Testis (tissue), 5 donors: ENCODE data around the gene IGF1R. TPM values are rescaled to one million over a fixed set of nuclear protein-coding genes. Genes with fewer than 3 reads are reported as not detected.

ENCODE experiments used
- DNase-seq: peaks from one replicate; pipeline ENCODE4 v3.0.0-alpha.2; 2019
- H3K27ac ChIP-seq, 2 donors: fragments of 200-600 bp; sonication (generic); one replicate each; pipeline ENCODE4 v1.5.1; 2019
- H3K27me3 ChIP-seq: fragments of 200-600 bp; sonication (generic); one replicate; pipeline ENCODE4 v1.5.1; 2019
- H3K36me3 ChIP-seq: fragments of 200-600 bp; sonication (generic); one replicate; pipeline ENCODE4 v1.5.1; 2017; ENCODE audit warnings: low read depth; ENCODE audit errors: missing control alignments
- H3K4me1 ChIP-seq: fragments of 200-600 bp; sonication (generic); one replicate; pipeline ENCODE4 v1.5.1; 2019
- H3K4me3 ChIP-seq, 2 donors: fragments of 200-600 bp; sonication (generic); one replicate each; pipeline ENCODE4 v1.5.1; 2017 to 2019
- H3K9me3 ChIP-seq: fragments of 200-600 bp; sonication (generic); one replicate; pipeline ENCODE4 v1.5.1; 2017
- POLR2A ChIP-seq: fragments of 450-650 bp; IDR thresholded peaks from one replicate; pipeline ENCODE4 v1.6.1; 2017; ENCODE audit warnings: antibody characterized with exemption, mild to moderate bottlenecking, moderate library complexity
- WGBS, 2 donors: methylation state at CpG; one replicate each; pipeline ENCODE4 v1.1.5; 2018; 5-methylcytosine and 5-hydroxymethylcytosine counted together
- intact Hi-C: fragments of 100-400 bp; cut with DNase I; formaldehyde crosslinking; loops from one replicate; pipeline ENCODE4 v1.15.1; 2023; ENCODE audit warnings: low total_unique reads
- long read RNA-seq, 2 donors: transcript quantifications; one replicate each; lab custom pipeline, GENCODE V29; 2026
- polyA plus RNA-seq: library from polyadenylated mRNA; stranded (reverse); fragments of 350-450 nt; fragmentation: Illumina TruSeq; extraction: RNeasy Lipid Tissue Mini Kit (QIAGEN cat#74804); gene quantifications from one replicate; pipeline ENCODE4 v1.2.3, GENCODE V29; 2014; ENCODE audit warnings: low read depth, low replicate concordance; ENCODE audit not compliant: insufficient read depth
- total RNA-seq, 2 donors: library from RNA; depleted of rRNA; stranded (reverse); fragments of >200 nt; gene quantifications; one replicate each; pipeline ENCODE4 v1.2.3, GENCODE V29; 2016
- TF ChIP-seq, protein P1 (sequence below), 3 experiments: fragments of 450-650 bp in 2 of 3; fragments of 200-600 bp in 1 of 3; sonication (generic) in 1 of 3; IDR thresholded peaks; one replicate each; pipeline ENCODE4 v1.5.1; 2016 to 2019; ENCODE audit warnings: antibody characterized with exemption in 3 of 3, mild to moderate bottlenecking in 2 of 3, moderate library complexity in 1 of 3

IGF1R gene
- total RNA-seq (100 to 1,000 TPM; 157 to 172 TPM), polyA plus RNA-seq (25.8 TPM)
- long read RNA-seq, donor 1, full-length matches to known transcripts: 4 of 11 reads
- long read RNA-seq, donor 1, partial matches to known transcripts: 7 of 11 reads
- long read RNA-seq, donor 1, other reads (novel, unspliced or antisense): 0 of 11 reads
- long read RNA-seq, donor 2, full-length matches to known transcripts: 5 of 10 reads
- long read RNA-seq, donor 2, partial matches to known transcripts: 5 of 10 reads
- long read RNA-seq, donor 2, other reads (novel, unspliced or antisense): 0 of 10 reads

DNA sequence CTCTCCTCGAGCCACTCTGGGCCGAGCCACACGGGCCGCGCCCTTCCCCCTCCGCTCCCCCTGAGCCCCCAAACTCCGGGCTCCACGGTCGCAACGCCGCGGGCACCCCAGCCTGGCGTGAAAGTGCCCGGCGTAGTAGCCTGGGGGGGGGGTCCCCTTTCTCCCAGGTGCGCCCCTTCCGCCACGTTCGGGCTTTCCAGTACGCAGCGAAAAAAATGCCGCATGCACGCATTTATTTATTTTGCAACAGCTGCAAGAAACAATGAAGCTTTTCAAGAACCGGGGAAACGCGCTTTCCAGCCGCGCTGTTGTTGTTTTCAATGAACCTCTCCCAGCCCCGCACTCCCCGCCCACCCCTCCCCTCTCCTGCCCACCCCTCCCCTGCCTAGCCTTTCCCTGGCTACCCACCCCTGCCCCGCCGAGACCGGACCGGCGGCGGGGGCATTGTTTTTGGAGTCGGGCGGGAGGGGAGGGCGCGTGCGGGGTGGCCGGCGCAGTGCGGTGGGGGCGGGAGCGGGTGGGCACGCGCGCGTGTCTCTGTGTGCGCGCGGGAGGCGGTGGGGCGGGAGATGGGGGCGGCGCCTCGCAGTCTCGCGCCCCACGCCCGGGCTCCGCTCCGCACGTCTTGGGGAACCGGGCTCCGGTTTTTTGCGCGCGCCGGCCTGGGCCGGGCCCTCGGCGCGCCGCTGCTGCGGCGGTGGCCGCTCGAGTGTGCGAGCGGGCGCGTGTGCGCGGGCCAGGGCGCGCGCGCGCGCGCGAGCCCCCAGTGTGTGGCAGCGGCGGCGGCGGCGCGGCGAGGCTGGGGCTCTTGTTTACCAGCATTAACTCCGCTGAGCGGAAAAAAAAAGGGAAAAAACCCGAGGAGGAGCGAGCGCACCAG, at the start of gene IGF1R:
Gene IGF1R (plus strand): TSS at position 766 of the 880 bp plus-strand sequence. CDS start 1,043 bp downstream, outside the sequence.
- DNase-seq: peak; percentile 92
- Histone ChIP-seq H3K36me3 (no peaks in the 10 kb centered on the region), H3K27ac (peak within 1 kb of the TSS; percentile 93 to 94), H3K27me3 (no peaks in the 10 kb centered on the region), H3K4me1 (no peaks in the 10 kb centered on the region), H3K4me3 (peak within 1 kb of the TSS; percentile 78 to 83), H3K9me3 (no peaks in the 10 kb centered on the region)
- intact Hi-C loops: loop anchor here (5.0 kb wide), 1 partner anchor 409 kb away; no protein-coding TSS in a partner anchor
- TF ChIP-seq, protein P1, sequence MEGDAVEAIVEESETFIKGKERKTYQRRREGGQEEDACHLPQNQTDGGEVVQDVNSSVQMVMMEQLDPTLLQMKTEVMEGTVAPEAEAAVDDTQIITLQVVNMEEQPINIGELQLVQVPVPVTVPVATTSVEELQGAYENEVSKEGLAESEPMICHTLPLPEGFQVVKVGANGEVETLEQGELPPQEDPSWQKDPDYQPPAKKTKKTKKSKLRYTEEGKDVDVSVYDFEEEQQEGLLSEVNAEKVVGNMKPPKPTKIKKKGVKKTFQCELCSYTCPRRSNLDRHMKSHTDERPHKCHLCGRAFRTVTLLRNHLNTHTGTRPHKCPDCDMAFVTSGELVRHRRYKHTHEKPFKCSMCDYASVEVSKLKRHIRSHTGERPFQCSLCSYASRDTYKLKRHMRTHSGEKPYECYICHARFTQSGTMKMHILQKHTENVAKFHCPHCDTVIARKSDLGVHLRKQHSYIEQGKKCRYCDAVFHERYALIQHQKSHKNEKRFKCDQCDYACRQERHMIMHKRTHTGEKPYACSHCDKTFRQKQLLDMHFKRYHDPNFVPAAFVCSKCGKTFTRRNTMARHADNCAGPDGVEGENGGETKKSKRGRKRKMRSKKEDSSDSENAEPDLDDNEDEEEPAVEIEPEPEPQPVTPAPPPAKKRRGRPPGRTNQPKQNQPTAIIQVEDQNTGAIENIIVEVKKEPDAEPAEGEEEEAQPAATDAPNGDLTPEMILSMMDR (IDR thresholded peaks at IDR 0.05): peak in 2 of 3 experiments; percentile 2 to 3
- TF ChIP-seq POLR2A: no peak
- WGBS, 2 donors: 0% methylated on average over 26 to 78 of the region's 106 CpGs

DNA sequence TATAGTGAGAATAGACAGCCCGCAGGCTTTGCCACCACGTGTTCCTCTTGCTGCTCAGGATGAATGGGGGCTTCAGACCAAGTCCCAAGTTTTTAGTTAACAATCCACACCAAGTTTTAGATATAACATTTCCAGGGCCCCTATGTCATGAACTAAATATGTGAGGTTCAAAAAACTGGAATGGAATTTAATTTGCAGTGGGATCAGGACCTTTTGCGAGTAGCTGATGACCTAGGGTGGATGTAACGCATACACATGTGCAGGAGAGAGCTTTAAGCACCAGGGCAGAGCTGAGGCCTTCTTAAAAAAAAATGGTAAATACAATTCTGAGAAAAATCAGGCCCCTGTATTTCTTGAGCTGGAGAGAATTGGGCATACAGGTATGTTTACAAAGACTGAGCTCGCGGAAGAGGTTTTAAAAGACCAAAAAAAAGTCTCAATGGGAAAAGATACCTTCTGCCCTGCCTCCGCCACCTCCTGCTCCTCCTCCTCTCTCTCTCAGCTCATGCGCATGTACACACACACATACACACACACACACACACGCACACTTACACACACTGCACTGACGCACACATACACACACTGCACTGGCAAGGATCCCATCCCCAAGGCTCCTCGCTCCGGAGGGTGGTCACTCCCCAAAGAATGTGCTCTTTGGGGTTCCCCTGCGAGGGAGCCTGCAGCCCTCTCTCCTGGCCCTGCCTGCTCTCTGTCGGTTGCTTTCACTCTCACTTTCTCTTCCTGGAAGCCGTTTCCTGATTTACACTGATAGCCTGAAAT, 48.2 kb upstream of the IGF1R start:
- peak; percentile 50 for DNase-seq
- no peaks in the 10 kb centered on the region for H3K36me3 ChIP-seq
- intact Hi-C loops: no loop called here
- no peaks in the 10 kb centered on the region for H3K27me3 ChIP-seq
- no peak overlapping the region for H3K4me3 ChIP-seq
- TF ChIP-seq, protein P1 (IDR thresholded peaks at IDR 0.05): no peak
- TF ChIP-seq POLR2A: no peak
- H3K9me3 ChIP-seq: no peaks in the 10 kb centered on the region
- no peaks in the 10 kb centered on the region for H3K4me1 ChIP-seq
- WGBS, 2 donors: 27 to 41% methylated on average over 15 of the region's 15 CpGs
- no peak overlapping the region for H3K27ac ChIP-seq

DNA sequence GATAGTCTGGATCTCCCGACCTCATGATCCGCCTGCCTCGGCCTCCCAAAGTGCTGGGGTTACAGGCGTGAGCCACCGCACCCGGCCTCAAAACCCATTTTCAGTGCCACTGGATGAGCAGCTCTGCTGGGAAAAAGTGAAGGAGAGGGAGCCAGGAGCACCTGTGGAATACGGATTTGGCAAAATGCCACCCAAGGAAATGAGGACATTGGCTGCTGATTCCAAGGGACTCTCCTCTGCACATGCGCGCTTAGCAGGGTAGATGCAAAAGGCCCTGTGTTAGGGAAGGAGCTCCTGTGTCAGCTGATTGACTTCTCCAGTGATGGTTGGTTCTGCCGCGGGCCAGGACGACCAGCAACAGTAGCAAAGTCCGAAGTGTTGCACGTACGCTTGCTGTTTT, 43.4 kb upstream of the IGF1R start:
- peak overlapping the region in 1 of 2 donors; percentile 2 for H3K4me3 ChIP-seq
- TF ChIP-seq, protein P1 (IDR thresholded peaks at IDR 0.05): no peak
- TF ChIP-seq POLR2A: no peak

DNA sequence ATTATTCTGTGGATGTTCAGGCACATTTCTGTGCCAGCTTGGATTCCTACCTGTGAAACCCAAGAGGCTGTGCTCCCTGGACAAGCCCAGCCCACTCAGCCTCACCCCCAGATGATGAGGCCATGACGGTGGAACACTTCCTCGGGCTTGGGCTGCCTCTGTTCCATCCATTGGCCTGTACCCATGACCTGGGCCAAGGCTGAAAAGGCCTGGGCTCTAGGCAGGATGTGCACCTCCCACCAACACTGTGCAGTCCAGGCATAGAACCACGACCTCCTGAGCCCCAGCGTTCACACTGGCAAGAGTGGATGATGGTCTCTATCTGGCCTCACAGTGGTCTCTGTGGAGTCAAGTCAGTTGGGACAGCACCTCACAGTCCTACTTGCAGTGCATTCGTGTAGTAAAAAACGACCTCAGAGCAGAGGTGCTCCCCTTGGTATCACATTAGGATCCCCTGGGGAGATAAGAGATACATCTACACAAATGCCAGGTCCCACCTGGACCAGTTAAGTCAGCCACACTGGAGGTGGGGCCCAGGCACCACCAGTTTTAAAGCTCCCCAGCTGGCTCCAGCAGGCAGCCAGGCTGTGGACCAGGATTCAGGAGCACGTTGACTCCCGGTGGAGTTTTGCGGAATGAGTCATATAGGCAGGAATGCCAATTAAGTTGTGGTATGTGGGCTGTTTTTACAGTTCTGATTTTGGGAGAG, 39.0 kb upstream of the IGF1R start:
- Histone ChIP-seq H3K4me3 (no peak overlapping the region), H3K27ac (no peak overlapping the region), H3K9me3 (no peaks in the 10 kb centered on the region), H3K36me3 (no peaks in the 10 kb centered on the region), H3K27me3 (no peaks in the 10 kb centered on the region), H3K4me1 (no peaks in the 10 kb centered on the region)
- TF ChIP-seq POLR2A: no peak
- TF ChIP-seq, protein P1 (IDR thresholded peaks at IDR 0.05): no peak
- WGBS, 2 donors: 69 to 75% methylated on average over 7 to 9 of the region's 9 CpGs
- no peak for DNase-seq
- intact Hi-C loops: no loop called here

More for the DNA sequence above, 43.4 kb upstream of the IGF1R start:
- WGBS, 2 donors: 55 to 82% methylated on average over 15 of the region's 15 CpGs
- H3K4me1 ChIP-seq: no peaks in the 10 kb centered on the region
- H3K36me3 ChIP-seq: no peaks in the 10 kb centered on the region
- no peaks in the 10 kb centered on the region for H3K9me3 ChIP-seq
- intact Hi-C loops: no loop called here
- no peaks in the 10 kb centered on the region for H3K27me3 ChIP-seq
- H3K27ac ChIP-seq: no peak overlapping the region
- DNase-seq: no peak
